ENCODE data around the gene MYOG. TPM values are rescaled to one million over a fixed set of nuclear protein-coding genes. Genes with fewer than 3 reads are reported as not detected.

MYOG gene
- total RNA-seq, 1 donor from 2014 or later, result not detected

DNA sequence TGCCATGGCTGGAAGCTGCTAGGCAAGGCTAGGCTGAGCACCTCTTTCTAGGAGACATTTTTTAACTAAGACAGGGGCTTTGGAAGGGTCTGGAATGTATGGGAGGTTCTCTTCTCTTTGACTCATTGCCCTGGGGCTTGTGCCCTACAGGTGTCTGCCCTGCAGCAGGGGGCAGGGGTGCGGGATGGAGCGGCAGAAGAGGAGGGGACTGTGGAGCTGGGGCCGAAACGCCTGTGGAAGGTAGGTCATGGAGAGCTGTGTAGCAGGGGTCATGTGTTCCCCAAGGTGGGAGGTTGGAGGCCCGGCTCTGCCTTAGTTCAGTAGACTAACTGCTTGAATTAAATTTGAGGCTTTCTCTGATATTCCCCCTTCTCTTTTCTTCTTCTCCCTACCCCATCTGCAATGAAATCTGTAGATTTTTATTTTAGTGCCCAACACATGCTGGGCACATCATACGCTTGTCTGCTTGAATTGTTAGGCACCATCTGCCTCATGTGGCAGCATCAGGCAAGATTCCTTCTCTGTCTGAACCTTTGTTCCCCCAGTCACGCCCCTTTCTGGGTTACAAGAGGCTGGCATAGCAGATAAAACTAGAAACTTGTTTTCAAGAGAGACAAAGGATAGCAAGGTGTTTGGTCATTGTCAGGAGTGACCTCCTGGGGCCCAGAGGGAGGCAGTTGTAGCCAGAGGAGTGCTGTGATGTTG, 41.1 kb downstream of the MYOG start:
- TF ChIP-seq, protein P1, sequence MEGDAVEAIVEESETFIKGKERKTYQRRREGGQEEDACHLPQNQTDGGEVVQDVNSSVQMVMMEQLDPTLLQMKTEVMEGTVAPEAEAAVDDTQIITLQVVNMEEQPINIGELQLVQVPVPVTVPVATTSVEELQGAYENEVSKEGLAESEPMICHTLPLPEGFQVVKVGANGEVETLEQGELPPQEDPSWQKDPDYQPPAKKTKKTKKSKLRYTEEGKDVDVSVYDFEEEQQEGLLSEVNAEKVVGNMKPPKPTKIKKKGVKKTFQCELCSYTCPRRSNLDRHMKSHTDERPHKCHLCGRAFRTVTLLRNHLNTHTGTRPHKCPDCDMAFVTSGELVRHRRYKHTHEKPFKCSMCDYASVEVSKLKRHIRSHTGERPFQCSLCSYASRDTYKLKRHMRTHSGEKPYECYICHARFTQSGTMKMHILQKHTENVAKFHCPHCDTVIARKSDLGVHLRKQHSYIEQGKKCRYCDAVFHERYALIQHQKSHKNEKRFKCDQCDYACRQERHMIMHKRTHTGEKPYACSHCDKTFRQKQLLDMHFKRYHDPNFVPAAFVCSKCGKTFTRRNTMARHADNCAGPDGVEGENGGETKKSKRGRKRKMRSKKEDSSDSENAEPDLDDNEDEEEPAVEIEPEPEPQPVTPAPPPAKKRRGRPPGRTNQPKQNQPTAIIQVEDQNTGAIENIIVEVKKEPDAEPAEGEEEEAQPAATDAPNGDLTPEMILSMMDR (IDR thresholded peaks at IDR 0.05; ENCODE audit: insufficient read depth, low read length, poor library complexity, severe bottlenecking), result no peak
- DNase-seq (ENCODE audit: low read depth), result no peak
- no peak overlapping the region for H3K4me3 ChIP-seq (ENCODE audit: low read depth, low read length)
- no peaks in the 10 kb centered on the region for H3K27me3 ChIP-seq (ENCODE audit: control insufficient read depth, insufficient read depth, low read length)
- peaks cover 2% of the 10 kb centered on the region for H3K36me3 ChIP-seq (ENCODE audit: control insufficient read depth, insufficient read depth, low read length)

DNA sequence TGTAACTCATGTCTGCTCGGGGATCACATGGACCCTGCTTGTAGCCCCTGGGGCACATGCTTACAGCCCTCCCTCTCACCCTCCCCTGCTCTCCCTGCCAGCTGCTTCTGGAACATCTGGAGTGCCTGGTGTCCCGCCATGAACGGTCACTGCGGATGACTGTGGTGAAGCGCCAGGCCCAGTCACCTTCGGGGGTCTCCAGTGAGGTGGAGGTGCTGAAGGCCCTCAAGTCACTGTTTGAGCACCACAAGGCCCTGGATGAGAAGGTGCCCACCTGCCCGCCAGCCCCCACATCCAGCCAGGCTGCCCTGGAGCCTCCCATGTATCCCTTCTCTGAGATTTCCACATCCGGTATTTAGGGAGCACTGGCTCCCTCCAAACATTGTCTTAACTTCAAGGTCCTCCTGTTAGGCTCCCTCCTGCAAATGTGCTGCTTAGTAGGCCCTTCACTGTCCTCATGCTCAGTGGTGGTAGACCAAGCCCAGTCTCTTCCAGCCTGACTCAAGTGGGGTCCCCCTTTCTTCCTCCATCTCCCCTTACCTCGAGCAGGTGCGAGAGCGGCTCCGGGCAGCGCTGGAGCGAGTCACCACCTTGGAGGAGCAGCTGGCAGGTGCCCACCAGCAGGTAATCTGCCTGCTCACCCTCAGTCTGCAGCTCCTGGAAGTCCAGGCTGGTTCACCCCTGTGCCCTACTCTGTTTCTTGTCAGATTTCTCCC, 41.8 kb downstream of the MYOG start:
- DNase-seq (ENCODE audit: low read depth), result no peak

DNA sequence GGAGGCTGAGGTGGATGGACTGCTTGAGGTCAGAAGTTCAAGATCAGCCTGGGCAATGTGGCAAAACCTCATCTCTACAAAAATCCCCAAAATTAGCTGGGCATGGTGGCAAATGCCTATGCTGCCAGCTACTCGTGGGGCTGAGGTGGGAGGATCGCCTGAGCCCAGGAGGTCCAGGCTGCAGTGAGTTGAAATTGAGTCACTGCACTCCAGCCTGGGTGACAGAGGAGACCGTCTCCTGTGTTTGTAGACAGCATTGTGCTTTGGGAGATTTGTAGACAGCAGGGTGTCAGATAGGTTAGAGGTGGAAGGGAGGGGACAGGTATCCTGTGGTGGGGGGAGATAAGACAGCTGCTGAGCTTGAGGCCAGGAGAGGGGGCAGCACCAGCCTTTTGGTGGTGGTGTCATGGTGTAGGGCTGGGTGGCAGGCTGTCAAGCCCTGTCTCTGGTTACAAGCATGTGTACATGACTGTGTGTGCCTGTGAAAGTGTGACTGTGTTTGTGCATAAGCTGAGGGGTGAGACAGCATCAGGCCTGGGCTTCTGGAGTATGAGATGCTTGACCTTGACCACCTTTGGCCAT, 44.4 kb downstream of the MYOG start:
- H3K36me3 ChIP-seq (ENCODE audit: control insufficient read depth, insufficient read depth, low read length), result no peaks in the 10 kb centered on the region
- DNase-seq (ENCODE audit: low read depth), result no peak

More for the DNA sequence above, 41.8 kb downstream of the MYOG start:
- H3K36me3 ChIP-seq (ENCODE audit: control insufficient read depth, insufficient read depth, low read length), result peaks cover under 1% of the 10 kb centered on the region
- H3K27me3 ChIP-seq (ENCODE audit: control insufficient read depth, insufficient read depth, low read length), result no peaks in the 10 kb centered on the region
- H3K4me3 ChIP-seq (ENCODE audit: low read depth, low read length), result no peak overlapping the region
- TF ChIP-seq, protein P1 (IDR thresholded peaks at IDR 0.05; ENCODE audit: insufficient read depth, low read length, poor library complexity, severe bottlenecking), result no peak

DNA sequence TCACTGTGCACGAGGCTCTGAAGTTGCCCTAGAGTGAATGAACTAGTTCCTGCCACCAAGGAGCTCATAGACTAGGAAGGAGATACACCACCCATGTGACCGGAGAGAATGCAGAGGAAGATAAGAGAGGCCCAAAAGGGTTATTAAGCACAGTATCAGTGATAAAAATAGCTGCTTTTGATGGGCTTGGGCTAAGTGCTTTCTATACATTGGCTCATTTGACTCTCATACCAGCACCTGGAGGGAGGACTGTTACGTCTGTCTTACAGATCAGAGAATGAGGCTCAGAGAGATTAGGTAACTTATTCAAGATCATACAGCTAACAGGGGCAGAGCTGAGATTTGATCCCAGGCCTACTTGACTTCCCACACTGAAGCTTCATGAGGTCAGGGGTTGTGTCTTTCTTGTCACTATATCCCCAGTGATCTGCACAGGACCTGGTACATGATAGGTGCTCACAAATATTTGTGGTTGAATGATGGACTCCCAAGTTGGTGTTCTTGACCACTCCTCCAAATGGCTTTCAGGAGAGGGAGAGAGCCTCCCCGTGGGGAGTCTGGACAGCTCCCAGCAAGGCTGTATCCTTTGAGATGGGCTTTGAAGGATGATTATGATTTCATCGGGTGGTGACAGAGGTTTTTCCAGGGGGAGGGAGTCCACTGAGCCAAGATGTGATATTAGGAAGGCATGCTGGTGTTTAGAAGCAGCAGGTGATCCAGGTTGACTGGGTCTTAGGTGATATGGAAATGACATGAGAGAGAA, 45.1 kb downstream of the MYOG start:
- Histone ChIP-seq H3K27me3 (ENCODE audit: control insufficient read depth, insufficient read depth, low read length) (peaks cover 2% of the 10 kb centered on the region), H3K4me3 (ENCODE audit: low read depth, low read length) (no peak overlapping the region), H3K36me3 (ENCODE audit: control insufficient read depth, insufficient read depth, low read length) (no peaks in the 10 kb centered on the region)
- no peak for DNase-seq (ENCODE audit: low read depth)
- TF ChIP-seq, protein P1 (IDR thresholded peaks at IDR 0.05; ENCODE audit: insufficient read depth, low read length, poor library complexity, severe bottlenecking), result no peak

More for the DNA sequence above, 44.4 kb downstream of the MYOG start:
- Histone ChIP-seq H3K27me3 (ENCODE audit: control insufficient read depth, insufficient read depth, low read length) (peaks cover 2% of the 10 kb centered on the region), H3K4me3 (ENCODE audit: low read depth, low read length) (no peak overlapping the region)
- TF ChIP-seq, protein P1 (IDR thresholded peaks at IDR 0.05; ENCODE audit: insufficient read depth, low read length, poor library complexity, severe bottlenecking), result no peak

DNA sequence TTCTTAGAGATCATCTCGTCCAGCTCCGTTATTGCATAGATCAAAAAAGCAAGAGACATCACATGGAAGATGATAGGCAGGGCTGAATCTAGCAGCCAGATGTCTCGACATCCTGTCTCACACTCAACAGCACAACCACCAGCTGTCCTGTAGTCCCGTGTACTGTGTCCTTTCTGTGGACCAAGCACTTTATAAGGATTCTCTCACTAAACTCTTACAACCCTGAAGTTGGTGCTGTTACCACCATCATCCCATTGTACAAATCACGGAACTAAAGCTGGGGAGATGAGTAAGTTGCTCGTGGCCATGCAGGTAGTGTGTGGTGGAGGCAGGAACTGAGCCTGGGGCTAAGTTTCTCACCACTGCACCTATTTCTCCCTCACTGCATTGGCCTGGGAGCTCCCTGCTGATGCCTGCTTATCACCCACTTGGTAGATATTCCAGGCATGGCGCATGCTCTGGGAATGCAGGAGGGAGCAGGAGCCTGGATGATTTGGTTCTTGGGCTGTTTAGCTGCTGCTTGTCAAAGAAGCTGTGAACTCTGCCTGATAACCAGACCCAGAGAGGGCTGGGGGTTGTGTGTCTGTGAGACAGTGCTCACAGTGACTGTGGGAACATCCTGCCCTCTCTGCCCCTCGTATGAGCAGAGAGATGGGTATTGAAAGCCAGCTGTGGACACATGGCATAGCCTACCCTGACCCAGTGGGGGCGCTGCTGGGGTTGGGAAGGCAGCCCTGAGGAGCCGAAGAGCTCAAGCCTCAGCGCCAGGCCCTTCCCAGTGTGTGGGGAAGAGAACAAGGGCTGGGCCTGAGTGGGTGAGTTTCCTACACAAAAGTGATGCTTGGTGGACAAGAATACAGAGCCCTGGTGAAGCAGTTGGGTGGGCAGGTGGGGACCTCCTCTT, 46.0 kb downstream of the MYOG start:
- H3K4me3 ChIP-seq (ENCODE audit: low read depth, low read length), result no peak overlapping the region
- TF ChIP-seq, protein P1 (IDR thresholded peaks at IDR 0.05; ENCODE audit: insufficient read depth, low read length, poor library complexity, severe bottlenecking), result peak; percentile 28
- DNase-seq (ENCODE audit: low read depth), result no peak
- H3K27me3 ChIP-seq (ENCODE audit: control insufficient read depth, insufficient read depth, low read length), result peaks cover 2% of the 10 kb centered on the region
- H3K36me3 ChIP-seq (ENCODE audit: control insufficient read depth, insufficient read depth, low read length), result no peaks in the 10 kb centered on the region

Data from kidney epithelial cell (primary cell).